ENCODE measurements around the gene FDPS.

Gene FDPS
- 38.2 to 174 (median 77.9) reads per million in 3 experiments for total RNA-seq

DNA sequence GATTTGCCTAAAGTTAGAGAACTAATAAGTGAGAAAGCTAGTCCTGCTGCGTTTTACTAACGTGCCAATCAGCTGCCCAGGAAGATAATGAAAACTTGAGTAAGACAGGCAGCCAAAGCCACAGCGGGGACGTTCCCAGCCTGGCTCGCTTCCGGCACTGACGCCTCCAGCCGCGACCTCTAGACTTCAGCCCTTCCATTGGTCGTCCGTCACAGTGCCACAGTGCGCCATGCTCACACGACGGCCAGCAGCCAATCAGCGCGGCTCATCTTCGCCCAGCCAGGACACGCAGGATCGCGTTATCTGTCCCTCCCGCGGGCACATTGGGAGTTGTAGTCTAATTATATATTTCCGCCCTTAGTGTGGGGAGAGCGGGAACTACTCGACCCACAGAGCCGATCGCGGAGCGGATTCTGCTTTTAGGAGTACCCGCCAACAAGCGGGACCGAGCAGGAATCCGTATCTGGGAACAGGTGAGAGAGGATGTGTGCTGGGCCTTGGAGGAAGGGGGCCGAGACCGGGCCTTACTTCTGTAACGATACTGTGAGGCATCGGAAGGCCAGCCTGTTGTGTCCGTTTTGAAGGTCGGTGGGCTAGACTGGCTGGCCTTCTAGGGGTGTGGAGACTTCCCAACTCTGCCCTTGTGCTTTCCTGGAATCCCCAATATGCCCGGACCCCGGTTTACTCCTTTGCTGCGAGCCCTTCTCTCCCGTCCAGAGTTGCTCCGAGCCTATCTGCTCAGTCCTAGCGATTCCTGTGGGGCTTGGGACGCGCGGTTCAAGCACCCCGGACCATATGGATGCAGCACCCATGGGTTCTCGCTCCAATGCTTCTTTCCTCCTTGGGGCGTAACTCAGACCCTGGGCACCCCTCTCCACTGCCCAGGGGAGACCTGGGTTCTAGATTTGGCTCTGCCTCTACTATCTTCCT is at the start of gene FDPS:
Gene FDPS (plus strand): TSS at position 374 of the 930 bp plus-strand sequence. CDS start 924 bp downstream, outside the sequence.
- DNase-seq: peak; percentile 98

DNA sequence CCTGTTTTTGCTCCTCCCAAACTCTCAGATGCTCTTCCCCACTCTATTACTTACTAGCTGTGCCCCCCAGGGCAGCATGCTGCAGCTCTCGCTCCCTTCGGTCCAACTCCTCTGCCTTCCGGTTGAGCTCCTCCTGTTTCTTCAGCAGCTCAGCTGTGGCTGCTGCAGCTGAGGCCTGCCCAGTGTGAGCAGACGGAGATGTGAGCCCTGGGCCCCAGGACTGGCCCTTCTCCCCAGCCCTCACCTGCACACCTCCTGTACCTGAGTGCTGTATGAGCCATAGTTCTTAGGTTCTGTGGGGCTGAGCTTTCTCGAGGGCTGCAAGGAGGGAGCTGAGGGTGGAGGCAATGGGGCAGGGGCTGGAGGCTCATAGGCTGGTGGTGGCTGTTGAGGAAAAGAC is 48.4 kb upstream of the FDPS start:
- DNase-seq: no peak

DNA sequence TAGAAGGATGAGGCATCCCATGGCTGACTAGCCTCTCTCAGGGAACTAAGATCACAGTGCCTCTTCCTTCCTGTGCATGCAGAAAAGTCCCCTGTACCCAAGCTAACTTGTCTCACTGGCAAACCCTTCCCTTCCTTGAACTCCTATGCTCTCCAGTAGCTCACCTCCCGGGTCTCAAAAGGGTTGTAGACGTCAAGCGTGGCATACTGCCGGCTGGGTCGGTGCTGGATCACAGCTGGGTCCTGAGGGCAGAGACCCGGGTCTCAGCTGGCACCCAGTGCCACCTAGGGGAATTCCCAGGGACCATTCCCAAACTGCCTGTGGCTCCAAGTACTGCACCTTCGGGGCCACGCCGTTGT is 47.2 kb upstream of the FDPS start:
- DNase-seq: no peak

DNA sequence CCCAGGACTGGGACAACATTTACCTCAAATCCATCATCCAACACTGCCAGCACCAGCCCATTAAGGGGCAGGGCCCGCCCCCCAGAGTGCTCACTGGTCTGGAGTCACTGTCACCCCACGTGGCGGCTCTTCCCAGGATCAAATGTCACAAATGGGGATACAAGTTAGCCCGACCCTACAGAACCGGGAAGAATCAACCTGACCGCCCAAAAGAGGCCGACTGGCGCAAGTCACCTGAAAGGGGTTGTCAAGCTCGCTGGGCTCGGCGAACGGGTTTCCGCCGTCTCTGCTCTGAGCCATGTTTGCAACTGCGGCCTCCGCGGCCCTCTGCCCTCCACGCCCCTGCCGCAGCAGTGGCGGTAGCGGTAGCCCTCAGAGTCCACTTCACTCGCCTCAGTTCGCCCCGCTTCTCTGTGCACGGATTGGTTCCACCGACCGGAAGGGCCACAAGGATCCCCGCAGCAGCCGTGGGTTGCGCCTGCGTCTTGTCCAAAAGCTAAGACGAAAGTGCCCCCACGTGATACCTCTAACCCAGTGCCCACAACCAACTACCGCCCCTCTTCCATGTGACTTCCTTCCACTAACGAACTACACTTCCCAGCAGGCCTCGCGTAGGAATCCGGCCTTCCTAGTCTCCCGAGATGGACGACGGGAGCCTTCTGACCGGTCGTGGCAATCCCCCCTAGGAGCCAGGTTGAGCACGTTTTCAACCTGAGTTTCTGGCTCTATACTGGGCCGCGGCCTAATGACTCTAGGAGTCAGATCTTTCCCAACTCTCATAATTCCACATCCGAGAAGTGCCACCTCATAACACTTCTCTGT is 46.6 kb upstream of the FDPS start, which contains the start of gene SCAMP3:
Gene SCAMP3 (minus strand): TSS at position 509 of the 822 bp plus-strand sequence. CDS start 209 bp downstream, at position 300.
- DNase-seq: peak; percentile 86

DNA sequence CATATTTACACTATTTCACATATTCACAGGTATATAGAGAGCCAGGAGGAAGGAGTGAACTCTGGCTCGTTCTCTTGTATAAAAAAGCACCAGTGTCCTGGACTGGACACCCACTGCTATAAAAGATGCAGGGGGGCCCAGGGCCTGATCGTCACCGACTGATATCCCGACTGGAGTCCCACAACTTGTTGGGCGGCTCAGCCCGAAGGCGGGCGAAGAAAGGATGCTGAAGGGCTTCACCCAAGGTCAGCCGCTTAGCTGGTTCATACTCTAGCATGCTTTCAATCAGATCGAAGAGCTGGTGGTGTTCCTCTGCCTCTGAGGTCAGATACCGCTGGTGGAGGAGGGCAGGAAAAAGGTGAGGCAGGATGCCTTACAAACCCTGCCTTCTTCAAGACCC is 45.6 kb upstream of the FDPS start:
- DNase-seq: no peak

DNA sequence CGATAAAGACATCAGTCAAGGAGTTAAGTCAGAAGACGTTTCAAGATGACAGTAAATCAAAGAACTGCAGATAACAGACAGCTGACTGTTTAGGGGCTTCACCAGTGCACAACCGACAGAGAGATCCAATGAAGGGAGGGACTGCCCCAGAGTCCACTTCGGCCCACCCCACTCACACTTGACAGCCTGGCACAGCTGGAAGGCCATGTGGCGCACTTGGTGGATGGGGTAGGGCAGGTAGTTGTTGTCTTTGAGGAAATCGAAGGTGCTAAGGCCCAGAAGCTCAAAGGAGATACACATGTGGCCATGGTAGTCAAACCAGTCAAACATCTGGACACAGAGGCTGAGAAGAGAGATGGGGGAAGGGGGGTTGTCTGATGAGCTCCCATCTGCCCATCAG is 42.1 kb upstream of the FDPS start:
- DNase-seq: no peak

DNA sequence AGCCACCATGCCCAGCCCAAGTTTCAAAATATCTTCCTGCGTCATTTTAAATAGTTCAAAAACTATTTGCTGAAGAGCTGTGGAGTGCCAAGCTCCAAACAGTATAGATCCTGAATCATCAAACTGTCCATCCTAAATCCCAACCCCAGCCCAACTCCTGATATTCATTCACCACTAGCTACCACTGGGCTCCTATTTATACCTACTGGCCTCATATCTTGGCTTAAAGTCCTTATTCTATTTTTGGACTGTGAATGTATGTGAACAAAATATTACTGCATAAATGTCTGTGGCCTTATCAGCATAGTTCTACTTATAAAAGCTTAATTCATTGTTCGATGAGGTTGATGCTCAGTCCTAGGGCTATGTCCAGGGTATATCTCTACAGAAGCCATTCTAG is 41.3 kb upstream of the FDPS start:
- DNase-seq: no peak

DNA sequence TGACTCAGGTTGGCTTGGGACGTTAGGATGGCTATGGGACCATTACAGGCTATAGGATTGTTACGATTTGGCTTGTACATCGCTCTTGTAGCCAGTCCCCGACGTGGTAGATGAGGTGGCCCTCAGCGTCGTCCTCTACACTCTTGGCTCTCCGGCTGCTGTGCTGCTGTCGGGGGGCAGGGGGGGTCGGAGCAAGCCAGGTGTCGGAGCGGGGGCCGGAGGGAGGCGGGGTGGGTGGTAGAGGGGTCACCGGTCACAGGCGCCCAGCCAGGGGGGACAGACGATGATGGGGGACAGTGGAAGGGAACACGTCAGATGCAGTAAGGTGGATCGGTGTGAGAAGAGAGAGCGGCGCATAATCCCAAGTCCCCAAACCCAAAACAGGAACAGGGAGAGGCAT is 40.0 kb upstream of the FDPS start:
- no peak for DNase-seq

DNA sequence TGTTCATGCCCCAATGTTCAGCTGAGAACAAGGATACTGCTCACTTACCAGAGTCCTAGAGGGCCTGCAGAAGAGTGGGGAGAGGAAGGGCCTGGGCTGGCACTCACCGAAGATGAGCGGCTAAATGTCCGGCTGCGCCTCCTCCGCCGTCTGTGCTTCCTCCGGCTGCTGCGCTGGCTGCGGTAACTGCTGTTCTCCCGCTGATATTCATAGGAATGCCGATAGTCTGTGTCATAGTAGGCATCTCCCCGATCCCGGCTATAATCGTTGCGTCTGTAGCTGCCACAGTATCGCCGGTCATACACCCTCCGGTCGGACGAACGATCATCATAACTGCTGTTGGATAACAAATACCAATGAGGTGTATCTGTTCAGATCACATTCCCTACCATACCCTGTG is 39.3 kb upstream of the FDPS start:
- DNase-seq: no peak

DNA sequence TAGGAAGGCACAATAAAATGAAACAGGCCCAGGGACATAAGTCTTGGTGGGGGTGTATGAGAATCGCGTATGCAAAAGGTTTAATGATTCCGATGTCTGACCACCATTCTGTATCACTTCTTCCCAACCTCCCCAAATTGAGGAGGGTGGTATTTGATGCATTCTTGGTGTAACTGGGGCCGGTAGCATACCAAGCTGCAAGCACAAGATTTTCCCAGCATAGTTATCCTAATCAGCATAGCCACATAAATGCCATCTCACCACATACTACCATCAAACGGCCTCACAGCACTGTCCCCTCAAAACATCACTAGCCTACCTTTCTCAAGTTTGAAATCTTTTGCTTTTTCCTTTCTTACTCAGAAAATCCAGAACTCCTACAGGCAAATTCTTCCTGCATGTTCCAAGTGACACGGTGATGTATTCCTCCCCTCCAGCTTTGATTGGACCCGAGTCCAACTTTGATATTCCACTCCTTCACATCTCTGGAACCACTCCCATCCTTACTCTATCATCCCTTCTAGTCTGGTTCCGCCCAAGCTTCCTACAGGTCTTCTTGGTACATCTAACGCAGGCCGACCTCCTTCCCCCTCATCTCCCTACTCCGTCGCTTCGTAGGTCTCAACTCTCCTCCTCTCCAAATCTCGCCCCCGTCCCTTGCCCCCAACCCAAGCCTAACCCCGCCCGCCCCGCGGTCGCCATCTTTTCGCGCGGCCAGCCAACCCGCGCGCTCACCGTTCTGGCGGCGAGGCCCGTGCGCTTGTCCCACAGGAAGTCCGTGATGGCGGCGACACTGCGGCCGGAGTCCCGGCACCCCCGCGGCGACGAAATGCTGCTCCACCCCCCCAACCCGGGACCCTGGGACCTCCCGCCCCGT is 36.0 kb upstream of the FDPS start:
- DNase-seq: no peak

DNA sequence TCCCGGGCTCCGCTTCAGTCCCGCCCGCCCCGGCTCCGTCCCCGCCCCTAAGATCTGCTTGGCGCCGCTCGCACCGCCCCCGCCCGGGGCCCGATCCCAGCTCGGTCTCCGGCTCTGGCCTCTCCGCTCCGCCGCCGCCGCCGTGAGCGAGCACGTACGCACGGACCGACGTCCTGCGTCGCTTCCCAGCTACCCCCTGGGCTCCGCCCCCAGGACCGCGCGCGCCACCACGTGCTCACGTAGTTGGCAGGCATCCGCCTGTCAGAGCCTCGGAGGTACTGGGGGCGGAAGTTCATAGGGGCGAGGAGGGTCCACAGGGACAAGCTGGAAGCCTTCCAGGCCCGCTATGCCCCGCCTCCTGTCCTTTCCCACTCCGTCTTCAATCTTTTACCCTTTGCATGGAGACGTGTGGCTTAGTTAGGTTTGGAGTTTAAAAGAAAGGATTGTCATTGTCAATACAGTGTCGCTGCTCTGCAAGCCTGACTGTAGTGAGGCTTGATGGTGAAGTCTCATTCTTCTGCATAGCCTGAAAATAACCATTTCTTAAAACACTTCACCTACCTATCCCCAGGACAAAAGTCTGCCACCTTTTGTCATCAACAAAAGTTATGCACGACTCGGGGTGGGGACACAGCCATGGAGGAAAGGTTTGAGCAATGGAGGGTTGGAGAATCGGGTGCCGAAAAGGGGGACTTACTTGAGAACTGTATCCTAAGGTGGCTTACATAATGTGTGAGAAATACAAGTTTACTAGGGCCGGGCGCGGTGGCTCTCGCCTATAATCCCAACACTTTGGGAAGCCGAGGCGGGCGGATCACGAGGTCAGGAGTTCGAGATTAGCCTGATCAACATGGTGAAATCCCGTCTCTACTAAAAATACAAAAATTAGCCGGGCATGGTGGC is 35.1 kb upstream of the FDPS start, which contains the start of gene CLK2:
Gene CLK2 (minus strand): TSS at position 162 of the 903 bp plus-strand sequence. CDS start 2,527 bp downstream, outside the sequence.
- DNase-seq: peak; percentile 91

DNA sequence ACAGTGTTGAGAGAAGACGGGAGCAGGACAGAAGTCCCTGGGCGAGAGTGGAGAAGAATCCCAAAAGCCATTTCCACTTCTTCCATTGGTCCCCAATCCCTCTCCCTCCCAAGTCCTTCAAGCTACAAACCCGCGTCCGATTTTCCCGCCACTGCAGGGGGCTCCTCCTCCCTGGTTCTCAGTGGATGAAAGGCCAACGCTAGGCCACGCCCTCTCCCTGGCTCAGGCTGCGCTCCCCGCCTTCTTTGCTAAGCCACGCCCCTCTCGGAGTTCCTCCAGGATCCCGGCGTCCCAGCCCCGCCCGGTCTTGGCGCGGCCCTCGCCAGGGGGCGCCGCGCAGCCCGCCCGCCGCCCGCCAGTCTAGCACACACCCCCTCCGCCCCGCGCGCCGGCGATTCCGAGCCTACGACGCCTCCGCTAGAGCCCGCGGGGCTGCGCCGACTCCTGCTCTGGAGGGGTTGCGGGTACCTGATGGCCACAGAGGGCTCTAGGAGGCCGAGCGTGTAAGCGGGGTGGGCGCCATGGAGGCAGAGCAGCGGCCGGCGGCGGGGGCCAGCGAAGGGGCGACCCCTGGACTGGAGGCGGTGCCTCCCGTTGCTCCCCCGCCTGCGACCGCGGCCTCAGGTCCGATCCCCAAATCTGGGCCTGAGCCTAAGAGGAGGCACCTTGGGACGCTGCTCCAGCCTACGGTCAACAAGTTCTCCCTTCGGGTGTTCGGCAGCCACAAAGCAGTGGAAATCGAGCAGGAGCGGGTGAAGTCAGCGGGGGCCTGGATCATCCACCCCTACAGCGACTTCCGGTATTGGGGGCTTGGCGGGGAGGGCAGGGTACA is 31.4 kb upstream of the FDPS start, which contains the start of gene HCN3:
Gene HCN3 (plus strand): TSS at position 394 of the 832 bp plus-strand sequence. CDS start 128 bp downstream, at position 522.
- DNase-seq: peak; percentile 81

DNA sequence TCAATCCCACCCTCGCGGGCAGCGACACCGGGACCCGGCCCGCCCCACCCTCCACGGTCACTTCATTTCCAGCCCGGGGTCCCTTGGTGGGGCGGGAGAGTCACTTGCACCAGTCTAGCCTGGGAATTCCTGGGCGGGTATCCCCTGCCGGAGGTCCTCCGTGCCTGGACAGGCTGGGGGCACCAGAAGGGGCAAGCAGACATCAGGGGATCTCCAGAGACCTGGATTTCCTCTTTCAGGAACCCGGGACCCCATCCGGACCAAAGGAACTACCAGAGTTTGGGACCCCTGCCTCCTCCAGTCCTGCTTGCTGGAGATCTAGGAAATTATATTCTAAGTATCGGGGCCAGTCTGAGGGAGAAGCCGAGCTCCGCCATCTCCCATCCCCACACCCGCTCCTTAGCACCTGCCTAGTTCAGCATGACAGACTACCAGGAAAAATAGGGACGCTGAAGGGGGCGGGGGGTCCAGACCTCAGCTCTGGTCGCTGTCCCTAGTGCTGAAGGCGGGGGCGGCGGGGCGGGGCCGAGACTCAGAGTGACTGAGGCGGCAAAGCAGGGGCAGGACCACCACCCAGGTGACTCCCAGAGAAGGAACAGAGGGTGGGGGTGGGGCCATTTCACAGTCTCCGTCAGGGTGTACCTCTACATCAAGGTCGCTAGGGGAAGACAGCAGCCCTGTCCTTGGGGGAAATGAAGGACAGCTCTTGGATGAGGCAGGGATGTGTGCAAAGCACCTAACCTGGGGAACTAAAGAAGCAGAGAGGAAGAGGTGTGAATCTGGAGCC is 30.6 kb upstream of the FDPS start:
- peak; percentile 65 for DNase-seq

DNA sequence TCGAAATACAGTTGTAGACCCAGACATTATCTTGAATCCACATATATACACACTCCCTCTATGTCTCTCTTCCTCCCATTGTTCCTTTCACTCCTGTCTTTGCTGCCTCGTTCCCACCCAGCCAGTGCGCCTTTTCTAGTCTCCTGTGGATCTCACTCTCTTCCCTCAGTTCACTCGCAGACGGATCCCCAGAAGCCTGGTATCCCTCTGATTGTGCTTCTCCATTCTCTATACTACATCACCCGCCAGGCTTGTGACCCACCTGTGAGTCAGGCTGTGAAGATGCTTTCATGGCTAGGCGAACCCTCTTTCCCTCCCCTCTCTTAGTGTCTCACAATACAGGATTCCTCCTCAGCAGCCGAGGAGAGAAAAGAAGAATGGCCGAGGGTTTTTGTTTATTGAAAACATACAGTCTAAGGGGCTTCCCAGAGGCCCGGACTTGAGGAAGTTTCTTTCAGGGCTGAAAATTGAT is 29.9 kb upstream of the FDPS start:
- no peak for DNase-seq

DNA sequence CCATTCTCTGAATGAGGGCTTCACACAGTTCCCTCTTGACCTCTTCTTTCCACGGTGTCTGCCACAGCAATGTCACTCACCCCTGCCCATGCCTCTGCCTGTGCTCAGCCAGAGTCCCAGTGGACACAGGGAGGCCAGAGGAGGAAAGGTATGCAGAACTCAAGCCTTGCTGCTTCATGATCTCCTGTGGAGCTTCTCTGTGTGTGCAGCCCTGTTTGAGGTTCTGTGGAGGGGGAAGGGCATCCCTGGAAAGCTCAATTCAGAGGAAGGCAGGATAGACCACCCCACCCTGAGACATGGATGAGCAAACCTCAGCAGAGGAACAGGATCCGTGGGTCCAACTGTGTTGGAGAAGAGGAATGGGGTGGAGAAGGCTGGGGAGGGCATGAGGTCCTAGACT is 29.4 kb upstream of the FDPS start:
- DNase-seq: no peak

DNA sequence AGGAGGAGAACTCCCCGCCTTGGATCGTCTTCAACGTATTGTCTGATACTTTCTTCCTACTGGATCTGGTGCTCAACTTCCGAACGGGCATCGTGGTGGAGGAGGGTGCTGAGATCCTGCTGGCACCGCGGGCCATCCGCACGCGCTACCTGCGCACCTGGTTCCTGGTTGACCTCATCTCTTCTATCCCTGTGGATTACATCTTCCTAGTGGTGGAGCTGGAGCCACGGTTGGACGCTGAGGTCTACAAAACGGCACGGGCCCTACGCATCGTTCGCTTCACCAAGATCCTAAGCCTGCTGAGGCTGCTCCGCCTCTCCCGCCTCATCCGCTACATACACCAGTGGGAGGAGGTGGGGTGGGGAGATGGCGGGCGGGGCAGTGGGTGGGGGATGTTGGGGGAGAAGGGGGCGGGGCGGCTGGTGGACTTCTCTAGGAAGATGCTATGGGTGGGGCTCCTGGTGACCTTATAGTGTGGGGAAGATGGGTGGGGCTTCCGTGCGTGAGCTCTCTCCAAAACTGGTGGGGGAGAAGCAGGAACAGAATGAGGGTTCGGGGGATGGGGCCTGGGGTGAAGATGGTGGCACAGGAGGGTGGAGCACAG is 26.1 kb upstream of the FDPS start:
- no peak for DNase-seq

DNA sequence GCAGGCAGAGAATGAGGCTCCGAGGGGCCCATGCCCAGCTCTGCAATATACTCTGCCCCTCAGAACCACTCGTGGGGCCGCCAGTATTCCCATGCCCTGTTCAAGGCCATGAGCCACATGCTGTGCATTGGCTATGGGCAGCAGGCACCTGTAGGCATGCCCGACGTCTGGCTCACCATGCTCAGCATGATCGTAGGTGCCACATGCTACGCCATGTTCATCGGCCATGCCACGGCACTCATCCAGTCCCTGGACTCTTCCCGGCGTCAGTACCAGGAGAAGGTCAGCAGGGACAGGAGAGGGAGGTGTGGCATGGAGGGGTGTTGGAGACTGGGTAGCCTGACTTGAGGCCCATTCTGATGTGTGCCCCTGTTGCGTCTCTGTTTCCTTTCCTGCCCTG is 24.2 kb upstream of the FDPS start:
- no peak for DNase-seq

DNA sequence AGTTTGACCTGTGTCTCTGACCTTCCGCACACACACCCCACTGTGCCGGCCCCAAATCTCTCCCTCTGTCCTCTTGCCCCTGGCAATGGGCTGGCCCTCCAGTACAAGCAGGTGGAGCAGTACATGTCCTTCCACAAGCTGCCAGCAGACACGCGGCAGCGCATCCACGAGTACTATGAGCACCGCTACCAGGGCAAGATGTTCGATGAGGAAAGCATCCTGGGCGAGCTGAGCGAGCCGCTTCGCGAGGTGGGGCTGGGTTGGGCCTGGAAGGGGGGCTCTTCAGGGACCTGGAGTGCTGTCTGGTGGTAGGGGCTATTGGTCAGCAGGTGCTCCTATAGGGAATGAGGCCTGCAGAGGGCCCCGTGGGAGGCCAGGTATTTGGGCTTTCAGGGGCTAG is 23.6 kb upstream of the FDPS start:
- no peak for DNase-seq

DNA sequence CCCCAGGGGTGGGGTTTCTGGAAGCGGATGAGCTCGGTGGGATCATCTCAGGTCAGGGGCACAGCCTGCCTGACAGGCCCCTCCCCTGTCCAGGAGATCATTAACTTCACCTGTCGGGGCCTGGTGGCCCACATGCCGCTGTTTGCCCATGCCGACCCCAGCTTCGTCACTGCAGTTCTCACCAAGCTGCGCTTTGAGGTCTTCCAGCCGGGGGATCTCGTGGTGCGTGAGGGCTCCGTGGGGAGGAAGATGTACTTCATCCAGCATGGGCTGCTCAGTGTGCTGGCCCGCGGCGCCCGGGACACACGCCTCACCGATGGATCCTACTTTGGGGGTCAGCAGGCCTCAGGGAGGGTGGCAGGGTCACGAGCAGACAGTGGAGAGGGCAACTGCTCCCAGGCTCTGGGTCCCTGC is 23.0 kb upstream of the FDPS start:
- no peak for DNase-seq
